GM18507 (cell line): ENCODE results near the gene RAX.
A peak's percentile ranks its signal among the peaks of the same experiment; 100 is the strongest.
"Not testable (repeated sequence)": the region's sequence is repeated elsewhere in the genome, so short reads cannot be mapped to it uniquely, and the experiment has no call there.

Source experiments
- DNase-seq: peaks from one replicate; pipeline ENCODE4 v3.0.0; 2011; ENCODE audit warnings: low read depth; ENCODE audit not compliant: insufficient read length; ENCODE audit errors: extremely low spot score
- FAIRE-seq: peaks from 2 replicates; lab custom pipeline; 2011; peaks lifted over from hg19 to GRCh38; lab: Jason Lieb, UNC

RAX gene

GRCh38 chr18:59262243-59262642 is 11.0 kb downstream of the RAX start:
- DNase-seq, FAIRE-seq: not testable (repeated sequence)

GRCh38 chr18:59261842-59262241 is 11.4 kb downstream of the RAX start:
- not testable (repeated sequence) for DNase-seq, FAIRE-seq

- FAIRE-seq, DNase-seq: not testable (repeated sequence)
Measured at GRCh38 chr18:59255491-59255890, 17.8 kb downstream of the RAX start.

- FAIRE-seq = peak; percentile 80
Measured at GRCh38 chr18:59249199-59249774, 24.0 kb downstream of the RAX start.

GRCh38 chr18:59246796-59247195 is 26.5 kb downstream of the RAX start:
- FAIRE-seq = no peak
- DNase-seq = no peak

More at GRCh38 chr18:59249199-59249774, 24.0 kb downstream of the RAX start:
- no peak for DNase-seq

- FAIRE-seq = no peak
- DNase-seq = no peak
Measured at GRCh38 chr18:59242906-59243305, 30.3 kb downstream of the RAX start.

- no peak for DNase-seq
- no peak for FAIRE-seq
Measured at GRCh38 chr18:59239642-59240041, 33.6 kb downstream of the RAX start.

GRCh38 chr18:59238385-59238784 is 34.9 kb downstream of the RAX start:
- FAIRE-seq (no peak), DNase-seq (no peak)

- FAIRE-seq = no peak
- DNase-seq = no peak
Measured at GRCh38 chr18:59233017-59233410, 40.2 kb downstream of the RAX start.

- FAIRE-seq (no peak), DNase-seq (no peak)
Measured at GRCh38 chr18:59232309-59233016, 40.8 kb downstream of the RAX start.

GRCh38 chr18:59231877-59232276 is 41.4 kb downstream of the RAX start:
- DNase-seq (no peak), FAIRE-seq (no peak)

- FAIRE-seq = no peak
- no peak for DNase-seq
Measured at GRCh38 chr18:59231114-59231513, 42.1 kb downstream of the RAX start.

GRCh38 chr18:59229701-59230443 is 43.4 kb downstream of the RAX start:
- no peak for DNase-seq
- FAIRE-seq = no peak

- FAIRE-seq (no peak), DNase-seq (no peak)
Measured at GRCh38 chr18:59229191-59229590, 44.1 kb downstream of the RAX start.

- DNase-seq (no peak), FAIRE-seq (no peak)
Measured at GRCh38 chr18:59228351-59228750, 44.9 kb downstream of the RAX start.

GRCh38 chr18:59222341-59222740 is 50.9 kb downstream of the RAX start:
- FAIRE-seq (no peak), DNase-seq (no peak)

- no peak for DNase-seq
Measured at GRCh38 chr18:59220784-59221765, 52.2 kb downstream of the RAX start.

GRCh38 chr18:59220164-59220783 is 53.0 kb downstream of the RAX start:
- DNase-seq (no peak), FAIRE-seq (no peak)

More at GRCh38 chr18:59220784-59221765, 52.2 kb downstream of the RAX start:
- FAIRE-seq = no peak

GRCh38 chr18:59219672-59220163 is 53.5 kb downstream of the RAX start, which contains the start of gene GRP:
Gene GRP, plus strand, starts transcription at chr18:59220158. Its CDS starts 108 bp downstream, at chr18:59220266.
- DNase-seq = no peak
- no peak for FAIRE-seq
